Measurements from ENCODE around the gene AAR2. TPM values are rescaled to one million over a fixed set of nuclear protein-coding genes. Genes with fewer than 3 reads are reported as not detected.

Gene AAR2
- total RNA-seq, 1 experiment from 2014 or later: 26.1 TPM

DNA sequence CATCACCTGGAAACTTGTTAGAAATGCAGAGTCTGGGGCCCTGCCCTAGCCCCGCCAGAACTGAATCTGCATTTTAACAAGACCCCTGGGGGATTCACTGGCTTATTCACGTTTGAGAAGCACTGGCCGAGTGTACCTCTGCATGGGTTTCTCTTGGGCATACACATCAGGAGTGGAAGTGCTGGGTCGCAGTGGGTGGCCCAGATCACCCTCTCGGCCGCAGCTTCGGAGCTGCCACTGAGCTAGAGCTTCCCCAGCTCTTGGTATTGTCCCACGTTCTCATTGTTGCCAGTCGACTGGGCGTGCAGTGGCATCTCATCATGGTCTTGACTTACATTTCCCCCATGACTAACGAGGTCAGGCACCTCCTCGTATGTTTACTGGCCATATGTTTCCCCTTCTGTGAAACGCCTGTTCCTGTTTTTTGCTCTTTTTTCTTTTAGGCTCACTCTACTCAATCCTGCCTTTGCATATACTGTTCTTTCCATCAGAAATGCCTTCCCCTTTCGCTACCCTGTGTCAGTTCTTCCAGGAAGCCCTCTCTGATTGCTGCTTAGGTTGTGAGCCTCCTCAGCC lies 66.8 kb downstream of the AAR2 start:
- in situ Hi-C loops (cut with HindIII; ENCODE audit: low pct_unique_long_range_greater_than_20kb, low sequenced_read_pairs): no loop called here
- H3K27ac ChIP-seq (ENCODE audit: low read length): no peak overlapping the region
- DNase-seq (ENCODE audit: low read depth, low spot score) (no peak), ATAC-seq (no peak)
- BruUV-seq (replicated peaks): no TSS peak
- intact Hi-C loops (cut with micrococcal nuclease; ENCODE audit: unreplicated experiment): no loop called here
- peaks cover 23% of the 10 kb centered on the region for H3K27me3 ChIP-seq (ENCODE audit: control insufficient read depth, insufficient read depth, low read length)
- H3K4me1 ChIP-seq (ENCODE audit: control insufficient read depth, insufficient read depth, low read length): no peaks in the 10 kb centered on the region
- ChIA-PET CTCF (no interaction called here), POLR2A (interaction anchor here (0.5 kb wide), 1 partner anchor 10 kb away, joined by 6 read pairs; no protein-coding TSS in a partner anchor)
- no peak overlapping the region for H3K4me3 ChIP-seq (ENCODE audit: low read depth in 2 of 2, low read length in 2 of 2)
- H3K36me3 ChIP-seq (ENCODE audit: control insufficient read depth, insufficient read depth, low read length): no peaks in the 10 kb centered on the region
- H3K9me3 ChIP-seq (ENCODE audit: control insufficient read depth, insufficient read depth, low read depth, low read length): no peaks in the 10 kb centered on the region
- TF ChIP-seq TCF7L2 (IDR thresholded peaks at IDR 0.05; ENCODE audit: low read depth, low read length) (no peak), SIN3A (IDR thresholded peaks at IDR 0.05; ENCODE audit: borderline replicate concordance, insufficient read depth, low read depth, low read length) (no peak), POLR2AphosphoS5 (IDR thresholded peaks at IDR 0.05; ENCODE audit: low read depth, low read length) (no peak)
- TF ChIP-seq, protein P1, sequence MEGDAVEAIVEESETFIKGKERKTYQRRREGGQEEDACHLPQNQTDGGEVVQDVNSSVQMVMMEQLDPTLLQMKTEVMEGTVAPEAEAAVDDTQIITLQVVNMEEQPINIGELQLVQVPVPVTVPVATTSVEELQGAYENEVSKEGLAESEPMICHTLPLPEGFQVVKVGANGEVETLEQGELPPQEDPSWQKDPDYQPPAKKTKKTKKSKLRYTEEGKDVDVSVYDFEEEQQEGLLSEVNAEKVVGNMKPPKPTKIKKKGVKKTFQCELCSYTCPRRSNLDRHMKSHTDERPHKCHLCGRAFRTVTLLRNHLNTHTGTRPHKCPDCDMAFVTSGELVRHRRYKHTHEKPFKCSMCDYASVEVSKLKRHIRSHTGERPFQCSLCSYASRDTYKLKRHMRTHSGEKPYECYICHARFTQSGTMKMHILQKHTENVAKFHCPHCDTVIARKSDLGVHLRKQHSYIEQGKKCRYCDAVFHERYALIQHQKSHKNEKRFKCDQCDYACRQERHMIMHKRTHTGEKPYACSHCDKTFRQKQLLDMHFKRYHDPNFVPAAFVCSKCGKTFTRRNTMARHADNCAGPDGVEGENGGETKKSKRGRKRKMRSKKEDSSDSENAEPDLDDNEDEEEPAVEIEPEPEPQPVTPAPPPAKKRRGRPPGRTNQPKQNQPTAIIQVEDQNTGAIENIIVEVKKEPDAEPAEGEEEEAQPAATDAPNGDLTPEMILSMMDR (IDR thresholded peaks at IDR 0.05): no peak
- TF ChIP-seq, protein P2, sequence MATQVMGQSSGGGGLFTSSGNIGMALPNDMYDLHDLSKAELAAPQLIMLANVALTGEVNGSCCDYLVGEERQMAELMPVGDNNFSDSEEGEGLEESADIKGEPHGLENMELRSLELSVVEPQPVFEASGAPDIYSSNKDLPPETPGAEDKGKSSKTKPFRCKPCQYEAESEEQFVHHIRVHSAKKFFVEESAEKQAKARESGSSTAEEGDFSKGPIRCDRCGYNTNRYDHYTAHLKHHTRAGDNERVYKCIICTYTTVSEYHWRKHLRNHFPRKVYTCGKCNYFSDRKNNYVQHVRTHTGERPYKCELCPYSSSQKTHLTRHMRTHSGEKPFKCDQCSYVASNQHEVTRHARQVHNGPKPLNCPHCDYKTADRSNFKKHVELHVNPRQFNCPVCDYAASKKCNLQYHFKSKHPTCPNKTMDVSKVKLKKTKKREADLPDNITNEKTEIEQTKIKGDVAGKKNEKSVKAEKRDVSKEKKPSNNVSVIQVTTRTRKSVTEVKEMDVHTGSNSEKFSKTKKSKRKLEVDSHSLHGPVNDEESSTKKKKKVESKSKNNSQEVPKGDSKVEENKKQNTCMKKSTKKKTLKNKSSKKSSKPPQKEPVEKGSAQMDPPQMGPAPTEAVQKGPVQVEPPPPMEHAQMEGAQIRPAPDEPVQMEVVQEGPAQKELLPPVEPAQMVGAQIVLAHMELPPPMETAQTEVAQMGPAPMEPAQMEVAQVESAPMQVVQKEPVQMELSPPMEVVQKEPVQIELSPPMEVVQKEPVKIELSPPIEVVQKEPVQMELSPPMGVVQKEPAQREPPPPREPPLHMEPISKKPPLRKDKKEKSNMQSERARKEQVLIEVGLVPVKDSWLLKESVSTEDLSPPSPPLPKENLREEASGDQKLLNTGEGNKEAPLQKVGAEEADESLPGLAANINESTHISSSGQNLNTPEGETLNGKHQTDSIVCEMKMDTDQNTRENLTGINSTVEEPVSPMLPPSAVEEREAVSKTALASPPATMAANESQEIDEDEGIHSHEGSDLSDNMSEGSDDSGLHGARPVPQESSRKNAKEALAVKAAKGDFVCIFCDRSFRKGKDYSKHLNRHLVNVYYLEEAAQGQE (IDR thresholded peaks at IDR 0.05; ENCODE audit: insufficient read depth in 1 of 2, low read depth in 2 of 2, low read length in 1 of 2): no peak

DNA sequence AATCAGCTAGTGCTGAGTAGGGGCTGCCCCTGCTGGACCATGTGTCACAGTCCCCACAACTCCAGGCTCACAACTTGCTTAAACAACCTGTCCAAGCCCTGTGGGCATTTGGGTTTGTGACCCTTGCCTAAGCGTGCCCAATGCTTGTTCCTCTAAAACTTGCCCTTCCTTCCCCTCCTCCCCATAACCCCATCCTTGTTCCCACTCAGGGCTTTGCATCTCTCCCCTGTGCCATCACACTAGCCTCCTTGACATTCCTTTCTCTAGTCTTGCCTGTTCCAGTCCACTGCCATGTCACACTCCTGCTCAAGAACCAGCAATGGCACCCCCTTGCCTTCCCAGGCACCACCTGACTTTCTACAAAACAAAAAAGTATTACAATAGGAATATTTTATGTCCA lies 67.6 kb downstream of the AAR2 start:
- in situ Hi-C loops (cut with HindIII; ENCODE audit: low pct_unique_long_range_greater_than_20kb, low sequenced_read_pairs) (no loop called here), intact Hi-C loops (cut with micrococcal nuclease; ENCODE audit: unreplicated experiment) (no loop called here)
- Histone ChIP-seq H3K9me3 (ENCODE audit: control insufficient read depth, insufficient read depth, low read depth, low read length) (no peaks in the 10 kb centered on the region), H3K4me1 (ENCODE audit: control insufficient read depth, insufficient read depth, low read length) (no peaks in the 10 kb centered on the region), H3K27ac (ENCODE audit: low read length) (no peak overlapping the region), H3K27me3 (ENCODE audit: control insufficient read depth, insufficient read depth, low read length) (peaks cover 21% of the 10 kb centered on the region), H3K4me3 (ENCODE audit: low read depth in 2 of 2, low read length in 2 of 2) (no peak overlapping the region), H3K36me3 (ENCODE audit: control insufficient read depth, insufficient read depth, low read length) (no peaks in the 10 kb centered on the region)
- ATAC-seq (no peak), DNase-seq (ENCODE audit: low read depth, low spot score) (no peak)
- POLR2A ChIA-PET: no interaction called here
- CTCF ChIA-PET: no interaction called here
- BruUV-seq (replicated peaks): no TSS peak
- TF ChIP-seq SIN3A (IDR thresholded peaks at IDR 0.05; ENCODE audit: borderline replicate concordance, insufficient read depth, low read depth, low read length) (no peak), POLR2AphosphoS5 (IDR thresholded peaks at IDR 0.05; ENCODE audit: low read depth, low read length) (no peak), TCF7L2 (IDR thresholded peaks at IDR 0.05; ENCODE audit: low read depth, low read length) (no peak)
- TF ChIP-seq, protein P2 (IDR thresholded peaks at IDR 0.05; ENCODE audit: insufficient read depth in 1 of 2, low read depth in 2 of 2, low read length in 1 of 2): no peak
- TF ChIP-seq, protein P1 (IDR thresholded peaks at IDR 0.05): no peak

Measured in Panc1 (cell line).